ENCODE measurements around the gene LTO1.

LTO1 gene

DNA sequence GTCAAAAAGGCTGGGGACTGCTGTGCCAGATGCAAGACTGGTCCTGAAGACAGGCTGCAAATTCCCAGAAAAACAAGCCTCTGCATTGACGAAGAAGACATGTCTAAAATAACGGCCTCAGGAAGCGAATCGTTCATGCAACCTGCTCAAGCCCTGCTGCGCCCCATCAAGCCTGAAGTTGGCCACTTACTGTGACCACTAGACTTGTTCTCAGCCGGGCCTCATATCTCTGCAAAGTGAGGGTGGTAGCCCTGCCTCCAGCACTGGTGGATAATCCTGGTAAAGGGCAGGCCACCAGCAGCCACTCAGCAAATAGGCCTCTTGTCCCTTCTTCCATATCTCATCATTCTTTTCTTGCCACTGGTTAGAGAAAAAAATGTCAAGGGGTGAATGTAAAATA, 11.8 kb downstream of the LTO1 start:
- H3K4me3 ChIP-seq (ENCODE audit: low read depth, low read length) = no peak overlapping the region
- DNase-seq (ENCODE audit: low read depth) = no peak
- in situ Hi-C loops (cut with HindIII; ENCODE audit: low sequenced_read_pairs) = no loop called here
- no peak for TF ChIP-seq CTCF (IDR thresholded peaks at IDR 0.05; ENCODE audit: low read depth, low read length, missing control alignments)

GRCh38 chr11:69662806-69663205, 12.3 kb downstream of the LTO1 start:
- no peak for DNase-seq (ENCODE audit: low read depth)
- TF ChIP-seq CTCF (IDR thresholded peaks at IDR 0.05; ENCODE audit: low read depth, low read length, missing control alignments) = no peak
- in situ Hi-C loops (cut with HindIII; ENCODE audit: low sequenced_read_pairs) = no loop called here

GRCh38 chr11:69662021-69662698, 13.0 kb downstream of the LTO1 start:
- TF ChIP-seq CTCF (IDR thresholded peaks at IDR 0.05; ENCODE audit: low read depth, low read length, missing control alignments) = peak; percentile 47
- in situ Hi-C loops (cut with HindIII; ENCODE audit: low sequenced_read_pairs) = no loop called here
- H3K4me3 ChIP-seq (ENCODE audit: low read depth, low read length) = no peak overlapping the region
- no peak for DNase-seq (ENCODE audit: low read depth)

More at GRCh38 chr11:69662806-69663205, 12.3 kb downstream of the LTO1 start:
- no peak overlapping the region for H3K4me3 ChIP-seq (ENCODE audit: low read depth, low read length)

DNA sequence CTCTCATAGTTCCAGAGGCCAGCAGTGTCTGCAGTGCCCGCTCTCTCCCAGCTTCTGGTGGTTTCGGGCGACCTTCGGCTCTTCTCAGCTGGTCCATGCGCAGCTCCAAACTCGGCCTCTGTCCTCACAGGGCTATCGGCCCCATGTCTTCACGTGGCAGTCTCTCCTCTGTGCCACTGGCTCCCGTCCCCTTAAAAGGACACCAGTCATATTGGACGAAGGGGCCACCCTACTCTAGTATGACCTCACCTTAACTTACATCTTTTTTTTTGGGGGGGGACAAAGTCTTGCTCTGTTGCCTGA, 13.8 kb downstream of the LTO1 start:
- H3K4me3 ChIP-seq (ENCODE audit: low read depth, low read length) = no peak overlapping the region
- no peak for TF ChIP-seq CTCF (IDR thresholded peaks at IDR 0.05; ENCODE audit: low read depth, low read length, missing control alignments)
- DNase-seq (ENCODE audit: low read depth) = no peak

DNA sequence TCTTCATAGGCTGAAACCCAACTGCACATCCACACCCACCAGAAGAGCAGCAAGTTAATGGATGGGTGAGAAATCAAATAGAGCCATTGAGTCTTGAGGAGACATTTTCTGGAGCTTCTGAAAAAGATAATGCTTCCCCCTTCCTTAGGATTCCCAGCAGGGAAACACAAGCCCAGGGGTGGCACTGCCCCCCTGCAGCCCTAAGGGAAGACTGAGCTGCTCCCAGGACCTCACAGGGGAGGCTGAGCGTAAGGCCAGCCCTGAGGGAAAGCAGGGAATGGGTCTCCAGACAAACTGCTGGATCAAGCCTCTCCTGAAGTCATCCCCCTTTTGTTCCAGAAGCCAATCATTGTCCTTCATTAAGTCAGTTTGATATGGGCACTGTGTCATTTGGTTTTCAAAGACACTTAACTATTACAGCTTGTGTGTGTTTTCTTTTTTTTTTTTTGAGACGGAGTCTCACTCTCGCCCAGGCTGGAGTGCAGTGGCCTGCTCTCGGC, 15.1 kb downstream of the LTO1 start:
- DNase-seq (ENCODE audit: low read depth) = no peak
- H3K4me3 ChIP-seq (ENCODE audit: low read depth, low read length) = no peak overlapping the region
- in situ Hi-C loops (cut with HindIII; ENCODE audit: low sequenced_read_pairs) = no loop called here
- no peak for TF ChIP-seq CTCF (IDR thresholded peaks at IDR 0.05; ENCODE audit: low read depth, low read length, missing control alignments)

More for the DNA sequence above, 13.8 kb downstream of the LTO1 start:
- in situ Hi-C loops (cut with HindIII; ENCODE audit: low sequenced_read_pairs) = no loop called here

DNA sequence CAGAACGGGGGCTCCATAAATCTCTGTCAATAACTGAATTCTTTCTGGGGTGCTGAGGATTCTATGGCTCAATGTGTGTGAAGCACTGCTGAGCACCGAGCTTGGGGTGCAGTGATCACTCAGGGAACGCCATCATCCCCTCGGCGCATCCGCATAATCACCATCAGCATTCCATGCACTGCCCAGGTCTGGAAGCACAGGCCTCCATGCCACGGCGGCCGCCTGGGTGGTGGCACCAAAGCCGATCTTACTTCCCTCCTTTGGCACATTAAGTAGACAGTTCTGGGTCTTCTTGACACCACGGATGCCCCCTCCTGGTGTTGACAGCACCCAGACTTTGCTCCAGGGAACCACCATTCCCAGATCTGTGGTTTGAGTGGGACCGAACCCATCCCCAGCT, 15.6 kb downstream of the LTO1 start:
- no peak for TF ChIP-seq CTCF (IDR thresholded peaks at IDR 0.05; ENCODE audit: low read depth, low read length, missing control alignments)
- DNase-seq (ENCODE audit: low read depth) = no peak
- no peak overlapping the region for H3K4me3 ChIP-seq (ENCODE audit: low read depth, low read length)
- in situ Hi-C loops (cut with HindIII; ENCODE audit: low sequenced_read_pairs) = no loop called here
